Forelimb muscle (tissue), 1 donor: ENCODE data around the gene USP9Y. TPM values are rescaled to one million over a fixed set of nuclear protein-coding genes. Genes with fewer than 3 reads are reported as not detected.

ENCODE experiments used
- DNase-seq: peaks from one replicate; pipeline ENCODE4 v3.0.0-alpha.2; 2013; ENCODE audit warnings: low read depth
- polyA plus RNA-seq: library from polyadenylated mRNA; unstranded; fragments of 120-200 nt; gene quantifications from one replicate; pipeline ENCODE4 v1.2.1, GENCODE V29; 2013; ENCODE audit not compliant: insufficient read length

USP9Y gene
- polyA plus RNA-seq, 1 donor, result 0.22 TPM

DNA sequence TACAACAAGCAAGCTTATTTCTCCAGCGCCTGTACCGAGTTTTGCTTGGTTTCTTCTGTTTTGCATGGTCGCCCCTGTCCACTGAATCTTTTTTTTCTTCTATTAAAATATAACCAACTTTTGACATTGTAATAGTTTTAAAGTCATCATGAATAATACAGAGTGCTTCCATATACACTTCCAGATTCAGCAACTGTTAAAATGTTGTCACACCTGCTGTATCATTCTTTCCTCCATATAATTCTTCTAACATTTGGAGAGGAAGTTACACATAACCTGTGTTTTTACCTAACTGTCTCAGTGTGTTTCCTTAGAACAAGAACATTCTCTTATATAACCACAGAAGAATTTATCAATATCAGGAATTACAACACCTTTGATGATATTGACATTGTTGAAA is 83.5 kb downstream of the USP9Y start:
- no peak for DNase-seq

- DNase-seq, result no peak
Observed at GRCh38 chrY:12793999-12794398, 93.0 kb downstream of the USP9Y start.

- DNase-seq, result no peak
Observed at GRCh38 chrY:12808046-12808445, 107.0 kb downstream of the USP9Y start.

- no peak for DNase-seq
Observed at GRCh38 chrY:12809034-12809433, 108.0 kb downstream of the USP9Y start.

GRCh38 chrY:12823408-12823807 is 122.4 kb downstream of the USP9Y start:
- no peak for DNase-seq

DNA sequence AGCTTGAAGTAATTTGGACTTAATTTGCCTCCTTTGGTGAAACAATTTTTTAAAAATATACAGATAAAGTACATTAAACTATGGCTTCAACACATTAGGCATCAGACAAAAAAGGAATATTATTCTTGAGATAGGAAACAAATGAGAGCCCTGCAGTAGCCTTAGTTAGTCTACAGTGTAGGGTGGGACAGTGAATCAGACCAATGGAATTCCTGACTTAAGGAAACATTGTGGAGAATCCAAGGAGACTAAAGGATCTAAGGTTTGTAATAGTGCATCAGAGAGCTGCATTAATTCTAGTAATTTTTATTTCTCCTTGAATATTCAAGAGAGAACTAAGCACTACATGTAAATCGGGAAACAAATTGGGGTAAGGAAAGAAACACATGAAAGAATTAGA is 125.8 kb downstream of the USP9Y start:
- DNase-seq, result no peak

DNA sequence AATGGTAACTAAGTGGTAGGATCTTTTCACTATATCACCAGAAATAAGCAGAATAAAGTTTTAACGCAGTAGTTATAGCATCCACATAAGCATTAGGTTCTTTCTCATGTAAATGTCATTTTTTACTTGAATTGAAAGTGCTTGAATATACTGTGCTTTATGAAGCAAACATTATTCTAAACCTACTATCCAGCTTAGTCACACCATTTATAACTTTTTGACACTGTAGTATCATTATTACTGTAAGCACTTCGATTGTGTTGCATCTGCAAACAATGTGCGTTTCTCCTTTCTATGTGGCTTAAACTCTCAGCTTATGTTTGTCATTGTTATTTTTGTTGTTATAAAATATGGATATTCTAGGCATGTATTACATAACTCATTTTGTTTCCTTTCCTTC is 132.3 kb downstream of the USP9Y start:
- no peak for DNase-seq

GRCh38 chrY:12837550-12837949 is 136.5 kb downstream of the USP9Y start:
- DNase-seq, result no peak

- no peak for DNase-seq
Observed at GRCh38 chrY:12841368-12841767, 140.3 kb downstream of the USP9Y start.

- DNase-seq, result no peak
Observed at GRCh38 chrY:12846793-12847192, 145.8 kb downstream of the USP9Y start.

DNA sequence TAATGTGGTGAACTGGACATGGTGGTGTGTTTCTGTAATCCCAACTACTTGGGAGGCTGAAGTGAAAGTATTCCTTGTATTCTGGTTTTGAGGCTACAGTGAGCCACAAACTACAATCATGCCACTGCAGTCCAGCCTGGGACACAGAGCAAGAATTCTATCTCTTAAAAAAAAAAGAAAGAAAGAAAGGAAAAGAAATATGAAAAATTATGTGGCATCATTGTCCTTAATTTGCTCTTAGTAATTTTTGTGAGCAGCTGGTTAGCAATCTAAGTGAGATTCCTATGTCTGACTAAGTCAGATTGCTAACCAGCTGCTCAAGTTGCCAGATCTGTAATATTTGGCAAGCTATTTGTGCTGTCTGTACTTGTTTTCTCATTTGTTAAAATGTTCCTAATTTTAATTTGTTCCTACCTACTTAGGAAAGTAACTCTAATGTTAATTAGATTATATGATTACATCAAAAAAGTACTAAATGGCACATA is 154.8 kb downstream of the USP9Y start:
- no peak for DNase-seq

DNA sequence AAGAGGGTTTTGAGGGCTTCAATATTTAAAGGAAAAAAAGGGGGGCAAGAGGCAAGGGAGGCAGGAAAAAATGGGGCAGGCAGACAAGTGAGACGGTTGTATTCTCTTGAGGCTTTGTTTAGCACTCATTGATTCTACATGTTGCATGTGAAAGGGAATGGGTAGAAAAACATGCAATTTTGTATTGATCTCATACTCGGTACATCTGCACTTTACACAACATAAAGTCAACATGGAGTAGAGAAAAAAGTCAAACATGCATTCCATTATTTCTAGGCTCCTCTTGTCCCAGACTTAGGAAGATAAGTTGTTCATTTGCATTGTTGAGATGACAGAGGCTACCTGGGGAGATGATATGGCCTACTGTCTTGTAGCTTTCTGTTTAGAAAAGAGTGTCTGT is 166.9 kb downstream of the USP9Y start:
- DNase-seq, result no peak

DNA sequence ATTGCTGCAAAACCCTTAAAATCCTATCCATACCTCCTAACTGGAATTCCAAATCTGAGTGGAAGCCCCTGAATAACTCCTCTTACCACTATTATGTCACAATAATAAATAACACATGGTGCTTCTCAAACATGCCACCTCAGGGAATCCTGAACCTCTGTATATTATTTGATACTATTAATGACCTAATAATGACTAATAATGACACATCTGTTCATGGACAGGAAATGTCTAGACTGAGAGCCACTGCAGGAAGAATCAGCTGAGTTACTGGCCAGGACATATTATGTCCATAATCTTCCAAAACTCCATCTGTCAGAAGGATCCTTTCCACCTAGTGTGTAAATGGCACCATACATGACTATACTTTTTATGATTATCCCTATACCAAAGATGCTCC is 195.9 kb downstream of the USP9Y start:
- no peak for DNase-seq

- no peak for DNase-seq
Observed at GRCh38 chrY:12898604-12899003, 197.6 kb downstream of the USP9Y start.

- DNase-seq, result no peak
Observed at GRCh38 chrY:12904618-12905516, 203.8 kb downstream of the USP9Y start, which contains the start of gene DDX3Y. Gene DDX3Y, plus strand, starts transcription at chrY:12904868. Its CDS starts 69 bp downstream, at chrY:12904937.

- no peak for DNase-seq
Observed at GRCh38 chrY:12905517-12905872, 204.5 kb downstream of the USP9Y start.

GRCh38 chrY:12905895-12906294 is 204.9 kb downstream of the USP9Y start:
- DNase-seq, result no peak

Other genes with a start within 250 kb of the USP9Y start
- gene DDX3Y, start 203.6 kb downstream of the USP9Y start, polyA plus RNA-seq, result 0.16 TPM